Renal cortical epithelial cell (primary cell): ENCODE data around the gene OR13C3. TPM values are rescaled to one million over a fixed set of nuclear protein-coding genes. Genes with fewer than 3 reads are reported as not detected.
"Not testable (repeated sequence)": the region's sequence is repeated elsewhere in the genome, so short reads cannot be mapped to it uniquely, and the experiment has no call there.

Source experiments
- DNase-seq: peaks from one replicate; pipeline ENCODE4 v3.0.0-alpha.2; 2011; ENCODE audit warnings: low read depth
- total RNA-seq: library from RNA; depleted of rRNA; stranded (reverse); fragments of >200 nt; gene quantifications from 2 replicates; pipeline ENCODE4 v1.2.3, GENCODE V29; 2014

Gene OR13C3
- total RNA-seq, result 0.30 TPM in 1 of 2 replicates, not detected in the other

- DNase-seq, result no peak
Measured at GRCh38 chr9:104536756-104537155, at the start of gene OR13C3. Gene OR13C3 (minus strand): TSS chr9:104536856. CDS start chr9:104536723, 133 bp downstream.

DNA sequence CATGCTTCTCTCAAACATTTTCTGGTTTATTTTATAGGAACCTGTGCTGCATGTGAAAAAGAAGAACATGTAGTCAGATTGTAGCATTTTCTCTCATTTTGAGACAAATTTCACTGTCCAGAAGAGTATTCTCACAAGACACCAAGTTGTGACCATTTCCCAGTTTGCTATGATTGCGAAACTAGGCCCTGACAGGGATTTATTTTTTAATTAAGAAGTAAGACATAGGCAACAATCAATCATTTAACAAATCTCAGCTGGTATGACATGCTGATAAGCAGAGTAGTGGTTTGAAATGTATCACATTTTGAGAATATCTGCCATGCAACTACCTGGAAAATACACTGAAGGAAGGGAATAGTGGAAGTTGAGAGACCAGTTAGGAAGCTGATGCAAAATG lies 43.9 kb upstream of the OR13C3 start:
- no peak for DNase-seq

DNA sequence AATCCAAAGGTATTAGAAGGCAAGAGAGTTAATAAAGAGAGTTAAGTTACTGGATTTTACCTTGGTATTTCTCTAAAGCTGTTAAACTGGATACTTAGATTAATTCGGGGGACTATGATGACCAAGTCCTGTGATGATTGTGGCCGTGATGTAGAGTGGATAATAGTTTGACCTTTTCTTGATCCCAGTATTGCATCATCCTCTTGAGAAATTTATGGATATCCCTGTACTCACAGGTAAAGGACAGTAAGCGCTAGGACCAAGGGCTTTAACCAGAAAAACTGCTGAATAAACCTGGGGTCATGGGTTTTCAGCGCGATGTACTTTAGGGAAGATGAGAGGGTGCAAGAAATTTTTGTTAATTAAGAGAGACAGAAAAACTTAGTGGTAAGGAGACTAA lies 40.6 kb upstream of the OR13C3 start:
- DNase-seq, result no peak

- no peak for DNase-seq
Measured at GRCh38 chr9:104575456-104575855, 38.8 kb upstream of the OR13C3 start.

DNA sequence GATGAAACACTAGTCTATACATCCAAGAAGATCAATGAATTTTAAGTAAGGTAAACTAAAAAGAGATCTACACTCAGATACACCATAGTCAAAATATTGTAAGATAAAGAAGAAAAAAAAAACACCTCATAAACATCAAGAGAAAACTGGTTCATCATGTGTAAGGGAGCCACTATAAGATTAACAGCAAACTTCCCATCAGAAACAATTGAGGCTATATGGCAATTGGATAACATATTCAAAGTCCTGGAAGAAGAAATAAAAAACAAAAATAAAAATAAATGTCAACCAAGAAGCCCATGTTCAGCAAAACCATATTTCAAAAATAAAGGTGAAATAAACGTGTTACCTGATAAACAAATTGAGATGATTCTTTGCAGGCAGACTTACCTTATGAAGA lies 36.0 kb upstream of the OR13C3 start:
- DNase-seq, result no peak

- DNase-seq, result no peak
Measured at GRCh38 chr9:104568868-104569267, 32.2 kb upstream of the OR13C3 start, which contains the start of gene OR13C8. Gene OR13C8 (plus strand): TSS chr9:104569168. CDS start chr9:104569168, 0 bp downstream.

- no peak for DNase-seq
Measured at GRCh38 chr9:104564358-104564757, 27.7 kb upstream of the OR13C3 start.

DNA sequence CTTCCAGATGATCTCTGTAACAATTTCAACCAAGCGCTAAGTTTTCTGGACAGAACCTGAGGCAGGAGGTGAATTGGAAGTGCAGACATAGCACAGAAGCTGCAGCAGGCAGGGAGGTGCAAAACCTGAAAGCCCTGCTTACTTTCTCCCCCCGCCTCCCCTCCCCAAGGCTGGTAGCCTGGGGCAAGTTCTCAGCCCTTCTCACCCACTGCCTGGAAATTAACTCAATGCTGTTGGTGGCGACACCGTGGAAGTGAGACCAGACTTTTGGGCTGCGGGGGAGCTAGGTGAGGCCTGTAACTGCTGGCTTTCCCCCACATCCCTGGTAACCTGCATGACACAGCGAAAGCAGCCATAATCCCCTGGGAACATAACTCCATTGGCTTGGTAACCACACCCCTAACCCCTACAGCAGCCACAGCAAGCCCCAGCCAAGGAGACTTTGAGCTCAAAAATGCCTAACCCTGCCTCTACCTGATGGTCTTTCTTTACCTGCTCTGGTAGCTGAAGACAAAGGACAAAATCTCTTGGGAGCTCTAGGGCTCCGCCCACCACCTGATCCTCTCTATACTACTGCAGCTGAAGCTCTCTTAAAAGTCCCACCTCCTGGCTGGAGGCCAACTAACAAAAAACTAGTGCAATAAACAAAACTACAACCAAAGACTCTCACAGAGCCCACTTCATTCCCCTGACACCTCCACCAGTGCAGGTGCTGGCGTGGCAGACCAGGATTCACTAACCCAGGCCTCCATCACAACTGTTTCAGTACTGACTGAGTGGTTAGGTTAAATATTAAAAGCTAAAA lies 20.4 kb upstream of the OR13C3 start:
- DNase-seq, result no peak

DNA sequence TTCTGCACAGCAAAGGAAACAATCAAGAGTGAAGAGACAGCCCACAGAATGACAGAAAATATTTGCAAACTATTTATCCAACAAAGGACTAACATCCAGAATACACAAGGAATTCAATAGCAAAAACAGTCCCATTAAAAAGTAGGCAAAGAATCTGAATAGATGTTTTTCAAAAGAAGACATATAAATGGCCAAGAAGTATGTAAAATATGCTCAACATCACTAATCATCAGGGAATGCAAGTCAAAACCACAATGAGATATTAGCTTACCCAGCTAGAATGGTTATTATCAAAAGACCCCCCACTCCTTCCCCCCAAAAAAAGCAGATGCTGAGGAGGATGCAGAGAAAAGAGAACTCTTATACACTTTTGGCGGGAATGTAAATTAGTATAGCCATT lies 18.9 kb upstream of the OR13C3 start:
- DNase-seq, result no peak

DNA sequence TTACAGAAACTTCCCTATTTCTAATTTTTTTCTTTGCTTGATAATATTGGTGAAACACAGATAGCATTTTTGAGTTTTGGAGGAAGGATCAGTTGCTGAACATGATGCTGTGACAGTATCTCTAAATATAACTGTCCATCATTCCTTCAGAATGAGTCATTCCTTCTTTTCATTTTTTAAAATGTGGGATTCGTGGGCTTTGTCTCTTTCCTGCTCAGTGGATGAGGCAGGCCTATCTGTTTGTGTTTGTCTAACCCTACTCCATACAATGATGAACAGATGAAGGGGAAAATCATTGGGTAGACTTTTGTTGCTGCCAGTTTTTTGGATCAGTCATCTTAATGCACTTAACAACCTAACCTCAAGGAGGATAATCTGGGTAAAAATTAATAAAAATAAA lies 16.6 kb upstream of the OR13C3 start:
- no peak for DNase-seq

DNA sequence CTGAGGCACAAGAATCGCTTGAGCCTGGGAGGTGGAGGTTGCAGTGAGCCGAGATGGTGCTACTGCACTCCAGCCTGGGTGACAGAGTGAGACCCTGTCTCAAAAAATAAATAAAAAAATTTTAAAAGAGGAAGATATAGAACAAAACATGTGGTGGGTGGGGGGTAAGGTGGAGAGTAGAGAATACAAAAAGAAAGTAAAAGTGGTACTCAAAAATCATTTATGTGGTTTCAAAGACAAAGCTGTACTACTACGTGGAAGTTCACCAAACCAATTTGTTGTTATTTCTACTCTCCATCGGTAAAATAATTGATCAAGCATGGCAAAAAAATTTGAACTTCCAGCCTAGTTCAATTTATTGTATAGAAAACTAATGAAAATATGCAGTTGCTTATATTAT lies 8.0 kb upstream of the OR13C3 start:
- DNase-seq, result no peak

DNA sequence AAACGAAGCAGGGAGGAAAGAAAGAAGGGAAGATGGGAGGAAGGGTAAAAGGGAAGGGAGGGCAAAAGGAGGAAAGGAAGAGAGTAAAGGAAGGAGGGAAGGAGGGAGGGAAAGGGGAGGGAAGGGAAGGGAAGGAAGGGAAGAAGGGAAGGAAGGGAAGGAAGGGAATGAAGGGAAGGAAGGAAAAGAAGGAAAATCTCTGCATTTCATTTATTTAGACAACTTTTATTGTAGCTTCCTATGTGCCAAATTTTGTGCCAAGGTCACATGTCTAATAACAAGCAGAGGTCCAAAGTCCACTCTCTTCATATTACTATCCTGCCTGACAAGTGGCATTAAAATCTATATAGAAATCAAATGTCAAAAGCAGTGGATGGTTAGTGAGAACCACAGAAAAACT lies 2.6 kb upstream of the OR13C3 start:
- no peak for DNase-seq

GRCh38 chr9:104527109-104527508 lies 9.5 kb downstream of the OR13C3 start, which contains the start of gene OR13C4:
Gene OR13C4 (minus strand): TSS chr9:104527209. CDS start chr9:104527209, 0 bp downstream.
- no peak for DNase-seq

DNA sequence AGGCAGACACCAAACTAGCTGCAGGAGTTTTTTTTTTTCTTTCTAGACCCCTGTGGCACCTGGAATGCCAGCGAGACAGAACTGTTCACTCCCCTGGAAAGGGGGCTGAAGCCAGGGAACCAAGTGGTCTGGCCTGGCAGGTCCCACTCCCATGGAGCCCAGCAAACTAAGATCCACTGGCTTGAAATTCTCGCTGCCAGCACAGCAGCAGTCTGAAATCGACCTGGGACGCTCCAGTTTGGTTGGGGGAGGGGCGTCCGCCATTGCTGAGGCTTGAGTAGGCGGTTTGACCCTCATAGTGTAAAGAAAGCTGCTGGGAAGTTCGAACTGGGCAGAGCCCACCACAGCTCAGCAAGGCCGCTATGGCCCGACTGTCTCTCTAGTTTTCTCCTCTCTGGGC lies 16.4 kb downstream of the OR13C3 start:
- not testable (repeated sequence) for DNase-seq

- DNase-seq, result no peak
Measured at GRCh38 chr9:104514901-104515300, 21.8 kb downstream of the OR13C3 start.

GRCh38 chr9:104506565-104506964 lies 30.1 kb downstream of the OR13C3 start:
- no peak for DNase-seq

- DNase-seq, result no peak
Measured at GRCh38 chr9:104503963-104504362, 32.7 kb downstream of the OR13C3 start, which contains the start of gene OR13F1. Gene OR13F1 (plus strand): TSS chr9:104504263. CDS start chr9:104504263, 0 bp downstream.

GRCh38 chr9:104503440-104503839 lies 33.2 kb downstream of the OR13C3 start:
- DNase-seq, result no peak

DNA sequence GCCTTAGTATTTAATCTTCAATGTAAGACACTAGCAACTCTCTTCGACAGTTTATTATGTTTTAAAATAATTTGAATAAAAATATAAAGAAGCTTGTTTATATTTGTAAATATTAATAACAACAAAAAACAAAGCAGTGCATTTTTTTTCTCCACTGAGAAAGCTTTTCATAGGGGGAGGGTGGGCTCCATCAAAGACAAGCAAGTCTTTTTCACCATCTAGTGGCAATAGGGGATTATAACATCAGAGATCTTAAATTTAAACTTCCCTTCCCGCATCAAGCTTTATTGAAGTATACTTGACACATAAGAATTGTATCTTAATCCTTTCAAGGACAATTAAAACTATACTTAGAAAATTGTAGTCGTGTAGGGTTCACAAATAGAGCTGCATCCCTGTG lies 41.8 kb downstream of the OR13C3 start:
- DNase-seq, result no peak
